ENCODE data around the gene VPS33A. TPM values are rescaled to one million over a fixed set of nuclear protein-coding genes. Genes with fewer than 3 reads are reported as not detected.

The VPS33A gene
- total RNA-seq, 2 experiments from 2014 or later, result 12.0 to 14.2 TPM

DNA sequence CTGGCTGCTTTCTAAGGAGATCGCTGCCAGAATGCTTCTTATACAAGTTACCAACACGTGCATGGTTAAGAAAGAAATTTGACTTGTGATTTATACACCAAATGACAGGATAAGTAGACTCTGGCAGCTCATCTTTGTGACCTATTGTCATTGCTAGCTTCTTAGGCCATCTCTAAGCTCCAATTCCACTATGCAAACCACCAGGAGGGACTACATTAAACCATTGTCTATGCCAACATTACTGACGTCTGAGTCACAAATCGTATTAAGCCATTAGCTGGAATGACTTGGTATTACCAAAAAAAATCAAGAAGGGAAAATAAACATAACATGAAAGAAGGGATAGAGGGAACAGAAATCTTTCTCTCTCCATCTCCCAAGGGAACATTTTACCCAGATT lies 15.8 kb upstream of the VPS33A start:
- H3K27ac ChIP-seq (ENCODE audit: low read depth in 1 of 2, low read length in 2 of 2), result no peak overlapping the region
- Mint-ChIP-seq H3K27ac (no peak overlapping the region), H3K4me3 (no peak overlapping the region), H3K9me3 (no peaks in the 10 kb centered on the region), H3K27me3 (no peaks in the 10 kb centered on the region), H3K36me3 (ENCODE audit: low read depth) (peaks cover 32% of the 10 kb centered on the region), H3K4me1 (ENCODE audit: low read depth) (no peaks in the 10 kb centered on the region)
- TF ChIP-seq CTCF (IDR thresholded peaks at IDR 0.05), result no peak
- POLR2A ChIA-PET, result no interaction called here
- H3K4me3 ChIP-seq (ENCODE audit: low read length), result no peak overlapping the region
- H3K27me3 ChIP-seq (ENCODE audit: control insufficient read depth in 1 of 2, insufficient read depth in 2 of 2, low read length in 2 of 2), result no peaks in the 10 kb centered on the region
- no peak for ATAC-seq (ENCODE audit: poor library complexity)
- H3K4me1 ChIP-seq (ENCODE audit: insufficient read depth, low read length), result no peaks in the 10 kb centered on the region
- intact Hi-C loops (cut with DNase I, micrococcal nuclease), result no loop called here
- DNase-seq, result no peak
- H3K36me3 ChIP-seq (ENCODE audit: insufficient read depth, low read length), result peaks cover 45% of the 10 kb centered on the region
- CTCF ChIA-PET, result no interaction called here
- H3K9me3 ChIP-seq (ENCODE audit: control insufficient read depth in 1 of 2, insufficient read depth in 1 of 2, low read length in 2 of 2), result no peaks in the 10 kb centered on the region

GRCh38 chr12:122276242-122276641 lies 9.9 kb upstream of the VPS33A start:
- ChIA-PET POLR2A (interaction anchor here (0.6 kb wide), 1 partner anchor 1735 kb away, joined by 3 read pairs; no protein-coding TSS in a partner anchor), CTCF (interaction anchor here (0.7 kb wide), 1 partner anchor 60 kb away, joined by 3 read pairs; no protein-coding TSS in a partner anchor)

DNA sequence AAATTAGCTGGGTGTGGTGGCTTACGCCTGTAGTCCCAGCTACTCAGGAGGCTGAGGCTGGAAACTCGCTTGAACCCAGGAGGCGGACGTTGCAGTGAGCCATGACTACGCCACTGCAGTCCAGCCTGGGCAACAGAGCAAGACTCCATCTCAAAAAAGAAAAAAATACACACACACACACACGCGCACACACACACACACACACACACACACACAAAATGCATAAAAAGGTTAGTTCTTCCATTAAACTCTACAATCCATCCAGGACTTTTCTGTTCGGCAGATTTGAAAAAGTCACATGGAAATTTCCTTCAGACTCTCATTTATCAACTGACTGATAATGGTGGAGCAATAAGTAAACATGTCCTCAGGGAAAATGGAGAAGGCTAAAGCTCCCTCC lies 9.2 kb upstream of the VPS33A start:
- no peak for TF ChIP-seq CTCF (IDR thresholded peaks at IDR 0.05)
- no peak overlapping the region for H3K4me3 ChIP-seq (ENCODE audit: low read length)
- H3K9me3 ChIP-seq (ENCODE audit: control insufficient read depth in 1 of 2, insufficient read depth in 1 of 2, low read length in 2 of 2), result no peaks in the 10 kb centered on the region
- H3K27ac ChIP-seq (ENCODE audit: low read depth in 1 of 2, low read length in 2 of 2), result no peak overlapping the region
- Mint-ChIP-seq H3K9me3 (no peaks in the 10 kb centered on the region), H3K4me3 (no peak overlapping the region), H3K36me3 (ENCODE audit: low read depth) (peaks cover 63% of the 10 kb centered on the region), H3K4me1 (ENCODE audit: low read depth) (no peaks in the 10 kb centered on the region), H3K27me3 (no peaks in the 10 kb centered on the region), H3K27ac (no peak overlapping the region)
- DNase-seq (no peak), ATAC-seq (ENCODE audit: poor library complexity) (no peak)
- H3K36me3 ChIP-seq (ENCODE audit: insufficient read depth, low read length), result peaks cover 39% of the 10 kb centered on the region
- no peaks in the 10 kb centered on the region for H3K4me1 ChIP-seq (ENCODE audit: insufficient read depth, low read length)
- no peaks in the 10 kb centered on the region for H3K27me3 ChIP-seq (ENCODE audit: control insufficient read depth in 1 of 2, insufficient read depth in 2 of 2, low read length in 2 of 2)
- intact Hi-C loops (cut with DNase I, micrococcal nuclease), result no loop called here
- ChIA-PET POLR2A (no interaction called here), CTCF (interaction anchor here (0.7 kb wide), 1 partner anchor 60 kb away, joined by 3 read pairs; no protein-coding TSS in a partner anchor)

More at GRCh38 chr12:122276242-122276641, 9.9 kb upstream of the VPS33A start:
- Mint-ChIP-seq H3K4me3 (no peak overlapping the region), H3K36me3 (ENCODE audit: low read depth) (peaks cover 63% of the 10 kb centered on the region), H3K27me3 (no peaks in the 10 kb centered on the region), H3K4me1 (ENCODE audit: low read depth) (no peaks in the 10 kb centered on the region), H3K27ac (no peak overlapping the region), H3K9me3 (no peaks in the 10 kb centered on the region)
- Histone ChIP-seq H3K4me3 (ENCODE audit: low read length) (no peak overlapping the region), H3K27ac (ENCODE audit: low read depth in 1 of 2, low read length in 2 of 2) (no peak overlapping the region), H3K27me3 (ENCODE audit: control insufficient read depth in 1 of 2, insufficient read depth in 2 of 2, low read length in 2 of 2) (no peaks in the 10 kb centered on the region), H3K36me3 (ENCODE audit: insufficient read depth, low read length) (peaks cover 45% of the 10 kb centered on the region), H3K9me3 (ENCODE audit: control insufficient read depth in 1 of 2, insufficient read depth in 1 of 2, low read length in 2 of 2) (no peaks in the 10 kb centered on the region), H3K4me1 (ENCODE audit: insufficient read depth, low read length) (no peaks in the 10 kb centered on the region)
- ATAC-seq (ENCODE audit: poor library complexity) (no peak), DNase-seq (no peak)
- intact Hi-C loops (cut with DNase I, micrococcal nuclease), result no loop called here
- no peak for TF ChIP-seq CTCF (IDR thresholded peaks at IDR 0.05)
